ENCODE results near the gene KAT8. TPM values are rescaled to one million over a fixed set of nuclear protein-coding genes. Genes with fewer than 3 reads are reported as not detected.

The KAT8 gene
- total and polyA plus RNA-seq, 12 donors: 51.9 to 107 (median 66.0) TPM

DNA sequence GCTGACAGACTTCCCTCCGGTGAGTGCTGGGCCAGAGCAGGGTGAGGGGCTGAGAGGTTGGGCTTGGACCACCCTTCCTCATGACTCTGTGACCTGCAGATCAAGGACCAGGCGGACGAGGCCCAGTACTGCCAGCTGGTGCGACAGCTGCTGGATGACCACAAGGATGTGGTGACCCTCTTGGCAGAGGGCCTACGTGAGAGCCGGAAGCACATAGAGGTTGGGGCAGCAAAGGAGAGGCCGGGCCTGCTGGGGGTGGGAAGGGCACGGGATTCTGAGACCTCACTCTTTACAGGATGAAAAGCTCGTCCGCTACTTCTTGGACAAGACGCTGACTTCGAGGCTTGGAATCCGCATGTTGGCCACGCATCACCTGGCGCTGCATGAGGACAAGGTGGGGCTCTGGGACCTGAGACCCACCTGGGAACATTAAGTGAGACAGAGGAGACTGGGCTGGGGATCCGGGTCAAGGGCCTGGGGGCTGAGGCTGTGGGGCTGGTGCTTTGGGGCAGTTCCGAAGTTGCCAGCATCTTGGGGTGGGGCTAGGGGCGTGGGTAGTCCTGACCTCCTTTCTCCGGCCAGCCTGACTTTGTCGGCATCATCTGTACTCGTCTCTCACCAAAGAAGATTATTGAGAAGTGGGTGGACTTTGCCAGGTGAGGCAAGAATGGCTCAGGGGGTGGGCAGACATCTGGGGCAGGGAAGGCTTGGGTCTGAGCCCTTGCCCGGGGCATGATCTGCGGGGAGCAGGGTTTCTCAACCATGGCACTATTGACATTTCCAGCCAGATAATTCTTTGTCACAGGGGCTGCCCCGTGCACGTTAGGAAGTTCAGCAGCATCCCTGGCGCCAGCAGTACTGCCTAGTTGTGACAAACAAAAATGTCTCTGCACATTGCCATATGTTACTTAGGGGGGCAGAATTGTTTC, 7.1 kb upstream of the KAT8 start:
- intact Hi-C loops (cut with DNase I): loop anchor here in 1 of 10 donors (10.0 kb wide), 1 partner anchor 344 kb away; the partner anchor contains the start of gene ARMC5

DNA sequence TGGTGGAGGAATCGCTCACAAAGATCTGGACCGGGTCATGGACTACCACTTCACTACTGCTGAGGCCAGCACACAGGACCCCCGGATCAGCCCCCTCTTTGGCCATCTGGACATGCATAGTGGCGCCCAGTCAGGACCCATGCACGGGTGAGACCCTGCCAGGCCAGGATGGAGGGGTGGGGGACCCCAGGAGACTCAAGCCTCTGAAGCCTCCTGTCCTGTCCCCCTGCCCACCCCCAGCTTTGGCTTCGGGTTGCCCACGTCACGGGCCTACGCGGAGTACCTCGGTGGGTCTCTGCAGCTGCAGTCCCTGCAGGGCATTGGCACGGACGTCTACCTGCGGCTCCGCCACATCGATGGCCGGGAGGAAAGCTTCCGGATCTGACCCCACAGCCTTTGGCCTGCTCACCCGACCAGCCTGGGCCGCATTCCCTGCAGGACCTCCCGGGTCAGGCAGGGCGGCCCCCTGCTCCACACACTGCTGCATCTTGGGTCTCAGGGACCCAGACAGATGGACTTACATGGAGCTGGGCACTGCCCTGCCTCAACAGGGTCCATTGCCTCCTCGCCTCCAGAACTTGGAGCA, 5.5 kb upstream of the KAT8 start:
- no peak overlapping the region for H3K4me3 ChIP-seq
- intact Hi-C loops (cut with DNase I): loop anchor here in 1 of 10 donors (10.0 kb wide), 1 partner anchor 343 kb away; the partner anchor contains the start of gene ARMC5
- TF ChIP-seq, protein P1, sequence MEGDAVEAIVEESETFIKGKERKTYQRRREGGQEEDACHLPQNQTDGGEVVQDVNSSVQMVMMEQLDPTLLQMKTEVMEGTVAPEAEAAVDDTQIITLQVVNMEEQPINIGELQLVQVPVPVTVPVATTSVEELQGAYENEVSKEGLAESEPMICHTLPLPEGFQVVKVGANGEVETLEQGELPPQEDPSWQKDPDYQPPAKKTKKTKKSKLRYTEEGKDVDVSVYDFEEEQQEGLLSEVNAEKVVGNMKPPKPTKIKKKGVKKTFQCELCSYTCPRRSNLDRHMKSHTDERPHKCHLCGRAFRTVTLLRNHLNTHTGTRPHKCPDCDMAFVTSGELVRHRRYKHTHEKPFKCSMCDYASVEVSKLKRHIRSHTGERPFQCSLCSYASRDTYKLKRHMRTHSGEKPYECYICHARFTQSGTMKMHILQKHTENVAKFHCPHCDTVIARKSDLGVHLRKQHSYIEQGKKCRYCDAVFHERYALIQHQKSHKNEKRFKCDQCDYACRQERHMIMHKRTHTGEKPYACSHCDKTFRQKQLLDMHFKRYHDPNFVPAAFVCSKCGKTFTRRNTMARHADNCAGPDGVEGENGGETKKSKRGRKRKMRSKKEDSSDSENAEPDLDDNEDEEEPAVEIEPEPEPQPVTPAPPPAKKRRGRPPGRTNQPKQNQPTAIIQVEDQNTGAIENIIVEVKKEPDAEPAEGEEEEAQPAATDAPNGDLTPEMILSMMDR (IDR thresholded peaks at IDR 0.05): no peak
- peaks cover 0 to 42% (median 30%) of the 10 kb centered on the region in 9 donors for H3K36me3 ChIP-seq
- H3K4me1 ChIP-seq: peaks cover 17 to 73% (median 41%) of the 10 kb centered on the region in 9 donors
- 92 to 96% methylated on average over 23 of the region's 23 CpGs for WGBS, 2 donors
- no peaks in the 10 kb centered on the region for H3K9me3 ChIP-seq
- peak in 1 of 8 donors; percentile 11 for ATAC-seq
- peak overlapping the region; percentile 50 to 90 (median 84) for H3K27ac ChIP-seq
- DNase-seq: no peak
- no peaks in the 10 kb centered on the region for H3K27me3 ChIP-seq

More for the DNA sequence above, 7.1 kb upstream of the KAT8 start:
- H3K4me3 ChIP-seq: no peak overlapping the region
- ATAC-seq (no peak), DNase-seq (no peak)
- H3K36me3 ChIP-seq: peaks cover 0 to 42% (median 30%) of the 10 kb centered on the region in 9 donors
- no peak overlapping the region for H3K27ac ChIP-seq
- 89 to 92% methylated on average over 26 of the region's 26 CpGs for WGBS, 2 donors
- H3K9me3 ChIP-seq: no peaks in the 10 kb centered on the region
- H3K27me3 ChIP-seq: no peaks in the 10 kb centered on the region
- TF ChIP-seq, protein P1 (IDR thresholded peaks at IDR 0.05): no peak
- peaks cover 19 to 66% (median 40%) of the 10 kb centered on the region in 9 donors for H3K4me1 ChIP-seq

DNA sequence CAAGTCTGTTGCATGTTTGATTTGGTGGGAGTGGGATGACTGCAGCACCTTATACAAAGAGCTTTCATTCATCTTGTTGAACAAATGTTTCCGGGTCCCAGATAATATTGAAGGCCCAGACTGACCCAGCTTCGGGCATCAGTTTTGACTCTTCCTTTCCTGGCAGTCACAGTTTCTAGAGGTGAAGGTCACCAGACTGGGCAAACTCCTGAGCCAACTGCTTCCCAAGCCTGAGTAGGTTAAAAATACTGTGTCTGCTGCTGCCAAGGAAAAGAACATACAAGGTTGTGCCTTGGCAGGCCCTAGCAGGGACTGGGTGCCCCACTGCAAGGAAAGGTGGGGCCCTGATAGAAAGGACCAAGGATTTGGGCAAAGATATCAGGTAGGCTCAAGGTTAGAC, 4.8 kb upstream of the KAT8 start:
- peak overlapping the region; percentile 57 to 90 (median 84) for H3K27ac ChIP-seq
- ATAC-seq (peak in 4 of 8 donors; percentile 10 to 40 (median 28)), DNase-seq (no peak)
- WGBS, 2 donors: 55 to 58% methylated on average over 2 of the region's 2 CpGs
- intact Hi-C loops (cut with DNase I): loop anchor here in 1 of 10 donors (10.0 kb wide), 1 partner anchor 342 kb away; the partner anchor contains the start of gene ARMC5
- H3K4me1 ChIP-seq: peaks cover 17 to 72% (median 42%) of the 10 kb centered on the region in 9 donors
- peaks cover 0 to 42% (median 30%) of the 10 kb centered on the region in 9 donors for H3K36me3 ChIP-seq
- no peak overlapping the region for H3K4me3 ChIP-seq
- TF ChIP-seq, protein P1 (IDR thresholded peaks at IDR 0.05): no peak
- H3K27me3 ChIP-seq: no peaks in the 10 kb centered on the region
- H3K9me3 ChIP-seq: no peaks in the 10 kb centered on the region

All from heart right ventricle (tissue), 16 donors.